NCI-H2081 treated with DMSO at 0.1 percent for 48 hours (cell line): ENCODE data around the gene RENBP.

Source experiments
- DNase-seq: peaks from one replicate; lab custom pipeline; 2025; lab: John Stamatoyannopoulos, UW

The RENBP gene

GRCh38 chrX:153970357-153971123 lies 26.1 kb upstream of the RENBP start:
- no peak for DNase-seq

GRCh38 chrX:153969904-153970356 lies 25.5 kb upstream of the RENBP start:
- no peak for DNase-seq

- DNase-seq: no peak
Observed at GRCh38 chrX:153969125-153969903, 24.9 kb upstream of the RENBP start.

GRCh38 chrX:153968754-153969124 lies 24.3 kb upstream of the RENBP start:
- DNase-seq: no peak

GRCh38 chrX:153968255-153968654 lies 23.8 kb upstream of the RENBP start:
- no peak for DNase-seq

- DNase-seq: no peak
Observed at GRCh38 chrX:153967536-153968224, 23.2 kb upstream of the RENBP start.

GRCh38 chrX:153966841-153967535 lies 22.5 kb upstream of the RENBP start:
- no peak for DNase-seq

- DNase-seq: no peak
Observed at GRCh38 chrX:153966283-153966688, 21.8 kb upstream of the RENBP start.

- DNase-seq: no peak
Observed at GRCh38 chrX:153965406-153965805, 21.0 kb upstream of the RENBP start.

- no peak for DNase-seq
Observed at GRCh38 chrX:153964105-153964504, 19.7 kb upstream of the RENBP start.

GRCh38 chrX:153963546-153963945 lies 19.1 kb upstream of the RENBP start:
- no peak for DNase-seq

- DNase-seq: no peak
Observed at GRCh38 chrX:153961292-153961691, 16.8 kb upstream of the RENBP start.

GRCh38 chrX:153960786-153961185 lies 16.3 kb upstream of the RENBP start:
- no peak for DNase-seq

GRCh38 chrX:153960077-153960476 lies 15.6 kb upstream of the RENBP start:
- DNase-seq: no peak

- DNase-seq: no peak
Observed at GRCh38 chrX:153959649-153960048, 15.2 kb upstream of the RENBP start.

- no peak for DNase-seq
Observed at GRCh38 chrX:153958605-153959004, 14.2 kb upstream of the RENBP start.

GRCh38 chrX:153957224-153957623 lies 12.8 kb upstream of the RENBP start:
- DNase-seq: no peak

- no peak for DNase-seq
Observed at GRCh38 chrX:153956044-153956907, 11.8 kb upstream of the RENBP start.

GRCh38 chrX:153955228-153955732 lies 10.8 kb upstream of the RENBP start:
- DNase-seq: no peak

GRCh38 chrX:153954558-153955227 lies 10.2 kb upstream of the RENBP start:
- no peak for DNase-seq
